Measurements from ENCODE around the gene S100A7A.

Gene S100A7A

DNA sequence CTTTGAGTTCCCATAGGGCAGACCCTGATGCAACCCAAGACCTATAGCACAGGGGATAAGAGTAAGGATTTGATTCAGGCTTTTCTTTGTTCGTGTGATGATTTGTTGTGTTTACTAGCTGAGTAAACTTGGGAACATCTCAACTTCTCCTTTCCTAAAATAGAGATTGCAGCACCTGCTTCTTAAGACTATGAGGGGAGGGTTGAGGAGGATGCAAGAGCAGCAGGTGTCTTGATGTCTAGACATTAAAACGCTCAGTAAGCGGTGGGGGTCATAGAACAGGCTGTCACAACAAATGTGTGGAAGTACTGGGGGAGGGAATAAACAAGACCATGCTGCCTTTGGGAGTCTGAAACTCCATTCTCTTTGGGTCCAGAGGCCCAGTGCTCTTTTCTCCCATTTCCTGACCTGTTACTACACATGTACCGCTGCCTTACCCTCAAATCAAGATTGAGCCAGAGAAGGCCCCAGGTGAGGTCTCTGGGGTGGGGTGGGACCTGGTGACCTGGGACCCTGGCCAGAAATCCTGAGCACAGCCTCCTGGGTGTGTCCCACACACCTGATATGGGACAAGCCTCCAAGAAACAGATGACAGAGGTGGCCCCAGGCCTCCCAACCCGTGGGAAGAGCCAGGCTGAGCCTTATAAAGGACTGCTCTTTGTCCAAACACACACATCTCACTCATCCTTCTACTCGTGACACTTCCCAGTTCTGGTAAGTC is at the start of gene S100A7A:
TSS of gene S100A7A (plus strand) at position 671 of the 721 bp plus-strand sequence. CDS start 1,563 bp downstream, outside the sequence.
- Histone ChIP-seq H3K36me3 (ENCODE audit: control insufficient read depth, low read length) (no peaks in the 10 kb centered on the region), H4K20me1 (ENCODE audit: control insufficient read depth, insufficient read depth, low read depth, low read length) (no peaks in the 10 kb centered on the region), H3K9me3 (ENCODE audit: control insufficient read depth, insufficient read depth, low read length) (no peaks in the 10 kb centered on the region), H3K79me2 (ENCODE audit: control insufficient read depth, low read length) (no peaks in the 10 kb centered on the region), H3K4me3 (ENCODE audit: low read length) (no peak within 1 kb of the TSS), H3K27me3 (ENCODE audit: control insufficient read depth, low read length) (no peaks in the 10 kb centered on the region), H3K27ac (ENCODE audit: low read depth, low read length) (no peak within 1 kb of the TSS), H3K4me2 (ENCODE audit: low read length) (no peak within 1 kb of the TSS), H3K4me1 (ENCODE audit: control insufficient read depth, low read length) (peaks cover 6% of the 10 kb centered on the region), H3K9me2 (replicated peaks; ENCODE audit: control insufficient read depth, low read length) (no peaks in the 10 kb centered on the region), H3F3A (ENCODE audit: control insufficient read depth, insufficient read depth) (no peaks in the 10 kb centered on the region)
- TF ChIP-seq, protein P1, sequence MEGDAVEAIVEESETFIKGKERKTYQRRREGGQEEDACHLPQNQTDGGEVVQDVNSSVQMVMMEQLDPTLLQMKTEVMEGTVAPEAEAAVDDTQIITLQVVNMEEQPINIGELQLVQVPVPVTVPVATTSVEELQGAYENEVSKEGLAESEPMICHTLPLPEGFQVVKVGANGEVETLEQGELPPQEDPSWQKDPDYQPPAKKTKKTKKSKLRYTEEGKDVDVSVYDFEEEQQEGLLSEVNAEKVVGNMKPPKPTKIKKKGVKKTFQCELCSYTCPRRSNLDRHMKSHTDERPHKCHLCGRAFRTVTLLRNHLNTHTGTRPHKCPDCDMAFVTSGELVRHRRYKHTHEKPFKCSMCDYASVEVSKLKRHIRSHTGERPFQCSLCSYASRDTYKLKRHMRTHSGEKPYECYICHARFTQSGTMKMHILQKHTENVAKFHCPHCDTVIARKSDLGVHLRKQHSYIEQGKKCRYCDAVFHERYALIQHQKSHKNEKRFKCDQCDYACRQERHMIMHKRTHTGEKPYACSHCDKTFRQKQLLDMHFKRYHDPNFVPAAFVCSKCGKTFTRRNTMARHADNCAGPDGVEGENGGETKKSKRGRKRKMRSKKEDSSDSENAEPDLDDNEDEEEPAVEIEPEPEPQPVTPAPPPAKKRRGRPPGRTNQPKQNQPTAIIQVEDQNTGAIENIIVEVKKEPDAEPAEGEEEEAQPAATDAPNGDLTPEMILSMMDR (IDR thresholded peaks at IDR 0.05; ENCODE audit: low read depth, low read length, poor library complexity, severe bottlenecking), result no peak
- no peak for TF ChIP-seq EZH2phosphoT487 (IDR thresholded peaks at IDR 0.05; ENCODE audit: borderline replicate concordance, low read length)

DNA sequence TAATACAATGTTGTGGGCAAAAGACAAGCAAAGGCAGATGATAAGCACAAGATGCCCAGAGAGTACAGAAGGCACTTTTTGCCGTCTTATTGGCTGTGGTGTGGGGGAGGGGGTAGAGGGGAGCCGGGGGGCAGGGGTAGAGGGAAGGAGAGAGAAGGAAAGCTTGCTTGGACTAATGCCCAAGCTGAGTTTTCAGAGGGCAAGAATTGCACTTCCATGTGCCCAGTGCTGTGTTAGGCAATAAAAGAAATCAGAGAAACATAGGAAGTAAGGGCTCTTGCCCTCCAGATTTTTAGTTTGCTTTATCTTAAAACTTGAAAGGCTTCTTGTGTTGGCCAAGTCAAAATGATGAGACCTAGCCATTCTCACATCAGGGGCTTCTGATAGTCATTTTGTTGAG is 49.2 kb upstream of the S100A7A start:
- no peaks in the 10 kb centered on the region for H3K36me3 ChIP-seq (ENCODE audit: control insufficient read depth, low read length)
- H3K4me1 ChIP-seq (ENCODE audit: control insufficient read depth, low read length), result no peaks in the 10 kb centered on the region
- no peaks in the 10 kb centered on the region; the same call in 1 of the 2 replicates for H4K20me1 ChIP-seq (ENCODE audit: control insufficient read depth, insufficient read depth, low read depth, low read length)
- no peak overlapping the region for H3K27ac ChIP-seq (ENCODE audit: low read depth, low read length)
- no peaks in the 10 kb centered on the region for H3K79me2 ChIP-seq (ENCODE audit: control insufficient read depth, low read length)
- TF ChIP-seq, protein P1 (IDR thresholded peaks at IDR 0.05; ENCODE audit: low read depth, low read length, poor library complexity, severe bottlenecking), result no peak
- TF ChIP-seq EZH2phosphoT487 (IDR thresholded peaks at IDR 0.05; ENCODE audit: borderline replicate concordance, low read length), result no peak
- no peaks in the 10 kb centered on the region for H3F3A ChIP-seq (ENCODE audit: control insufficient read depth, insufficient read depth)
- no peaks in the 10 kb centered on the region for H3K9me3 ChIP-seq (ENCODE audit: control insufficient read depth, insufficient read depth, low read length)
- no peak overlapping the region for H3K4me3 ChIP-seq (ENCODE audit: low read length)
- peaks cover 11% of the 10 kb centered on the region for H3K27me3 ChIP-seq (ENCODE audit: control insufficient read depth, low read length)
- H3K9me2 ChIP-seq (replicated peaks; ENCODE audit: control insufficient read depth, low read length), result no peaks in the 10 kb centered on the region
- H3K4me2 ChIP-seq (ENCODE audit: low read length), result no peak overlapping the region

DNA sequence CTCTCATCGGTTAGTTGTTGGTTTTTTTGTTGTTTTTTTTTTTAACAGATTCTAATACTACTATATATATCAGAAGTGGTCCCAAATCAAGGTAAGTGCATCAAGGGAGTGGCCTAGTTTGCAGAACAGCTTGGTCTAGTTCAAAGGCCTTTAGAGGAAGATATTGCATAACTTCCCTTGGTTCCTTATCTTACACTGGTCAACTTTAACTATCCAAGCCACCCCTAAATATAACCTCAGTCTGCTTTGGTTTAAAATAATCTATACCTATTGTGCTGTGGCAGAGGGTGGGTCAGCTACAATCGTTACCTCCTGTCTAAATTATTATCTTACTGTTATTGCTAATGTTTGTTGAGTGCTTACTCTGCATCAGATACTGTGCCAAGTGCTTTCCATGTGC is 47.8 kb upstream of the S100A7A start:
- Histone ChIP-seq H4K20me1 (ENCODE audit: control insufficient read depth, insufficient read depth, low read depth, low read length) (no peaks in the 10 kb centered on the region), H3K4me1 (ENCODE audit: control insufficient read depth, low read length) (no peaks in the 10 kb centered on the region), H3K27ac (ENCODE audit: low read depth, low read length) (no peak overlapping the region), H3K79me2 (ENCODE audit: control insufficient read depth, low read length) (no peaks in the 10 kb centered on the region), H3K4me2 (ENCODE audit: low read length) (no peak overlapping the region), H3K4me3 (ENCODE audit: low read length) (no peak overlapping the region), H3K36me3 (ENCODE audit: control insufficient read depth, low read length) (no peaks in the 10 kb centered on the region), H3F3A (ENCODE audit: control insufficient read depth, insufficient read depth) (no peaks in the 10 kb centered on the region), H3K27me3 (ENCODE audit: control insufficient read depth, low read length) (peaks cover 11% of the 10 kb centered on the region), H3K9me3 (ENCODE audit: control insufficient read depth, insufficient read depth, low read length) (no peaks in the 10 kb centered on the region), H3K9me2 (replicated peaks; ENCODE audit: control insufficient read depth, low read length) (no peaks in the 10 kb centered on the region)
- no peak for TF ChIP-seq EZH2phosphoT487 (IDR thresholded peaks at IDR 0.05; ENCODE audit: borderline replicate concordance, low read length)
- TF ChIP-seq, protein P1 (IDR thresholded peaks at IDR 0.05; ENCODE audit: low read depth, low read length, poor library complexity, severe bottlenecking), result no peak
